Common myeloid progenitor, CD34-positive (primary cell): ENCODE data around the gene FOXP1.
A peak's percentile ranks its signal among the peaks of the same experiment; 100 is the strongest.

Experiments used
- CTCF ChIA-PET: fragments of 350-600 bp; sonication (Branson Sonifier 250); formaldehyde crosslinking; loops from one replicate; lab custom pipeline; 2021; ENCODE audit warnings: antibody characterized with exemption; lab: Charles Lee
- POLR2A ChIA-PET: fragments of 350-600 bp; sonication (Branson Sonifier 250); formaldehyde crosslinking; loops from one replicate; lab custom pipeline; 2021; ENCODE audit warnings: antibody characterized with exemption; lab: Charles Lee
- DNase-seq, 3 donors: peaks; one replicate each; pipeline versions ENCODE4 v3.0.0 to v3.0.0-alpha.2; 2013
- H3K27ac ChIP-seq, 2 experiments: 1 replicate in 1 of 2; 2 replicates in 1 of 2; pipeline ENCODE4 v1.7.0; 2013; ENCODE audit warnings: inconsistent platforms in 2 of 2, low read length in 2 of 2, mild to moderate bottlenecking in 2 of 2, low read depth in 1 of 2, moderate library complexity in 1 of 2; ENCODE audit not compliant: severe bottlenecking in 2 of 2, insufficient read depth in 1 of 2, poor library complexity in 1 of 2
- H3K27me3 ChIP-seq, 5 experiments: replicated peaks in 2 of 5; 1 replicate in 3 of 5; 2 replicates in 2 of 5; pipeline versions ENCODE4 v1.6.1 to v1.7.0; 2013; ENCODE audit warnings: low read length in 4 of 5, mild to moderate bottlenecking in 2 of 5, moderate library complexity in 2 of 5, inconsistent platforms in 1 of 5; ENCODE audit not compliant: insufficient read depth in 5 of 5, control insufficient read depth in 4 of 5
- H3K36me3 ChIP-seq, 4 experiments: 1 replicate in 2 of 4; 2 replicates in 2 of 4; pipeline versions ENCODE4 v1.6.1 to v1.7.0; 2013; ENCODE audit warnings: low read length in 3 of 4, control low read depth in 1 of 4, mild to moderate bottlenecking in 1 of 4; ENCODE audit not compliant: control insufficient read depth in 4 of 4, insufficient read depth in 4 of 4
- H3K4me1 ChIP-seq, 4 experiments: 1 replicate in 3 of 4; 2 replicates in 1 of 4; pipeline versions ENCODE4 v1.6.1 to v1.7.1; 2013; ENCODE audit warnings: low read length in 3 of 4, mild to moderate bottlenecking in 3 of 4, control low read depth in 1 of 4, inconsistent platforms in 1 of 4, moderate library complexity in 1 of 4; ENCODE audit not compliant: control insufficient read depth in 4 of 4, insufficient read depth in 4 of 4; ENCODE audit errors: control extremely low read depth in 1 of 4
- H3K4me3 ChIP-seq, 7 experiments: 1 replicate in 4 of 7; 2 replicates in 3 of 7; pipeline versions ENCODE4 v1.5.1 to v1.7.0; 2013; ENCODE audit warnings: mild to moderate bottlenecking in 7 of 7, low read length in 6 of 7, moderate library complexity in 6 of 7, inconsistent platforms in 2 of 7, low read depth in 2 of 7, control low read depth in 1 of 7; ENCODE audit not compliant: insufficient read depth in 4 of 7, control insufficient read depth in 1 of 7; ENCODE audit errors: extremely low read depth in 1 of 7
- H3K9me3 ChIP-seq, 5 experiments: 1 replicate in 4 of 5; 2 replicates in 1 of 5; pipeline versions ENCODE4 v1.6.1 to v1.7.1; 2013; ENCODE audit warnings: low read length in 4 of 5, mild to moderate bottlenecking in 2 of 5, inconsistent platforms in 1 of 5, low read depth in 1 of 5, moderate library complexity in 1 of 5; ENCODE audit not compliant: control insufficient read depth in 4 of 5, insufficient read depth in 2 of 5; ENCODE audit errors: control extremely low read depth in 1 of 5
- WGBS: methylation state at CpG from one replicate; pipeline ENCODE4 v1.1.5; 2013; ENCODE audit not compliant: insufficient coverage; 5-methylcytosine and 5-hydroxymethylcytosine counted together

Gene FOXP1

DNA sequence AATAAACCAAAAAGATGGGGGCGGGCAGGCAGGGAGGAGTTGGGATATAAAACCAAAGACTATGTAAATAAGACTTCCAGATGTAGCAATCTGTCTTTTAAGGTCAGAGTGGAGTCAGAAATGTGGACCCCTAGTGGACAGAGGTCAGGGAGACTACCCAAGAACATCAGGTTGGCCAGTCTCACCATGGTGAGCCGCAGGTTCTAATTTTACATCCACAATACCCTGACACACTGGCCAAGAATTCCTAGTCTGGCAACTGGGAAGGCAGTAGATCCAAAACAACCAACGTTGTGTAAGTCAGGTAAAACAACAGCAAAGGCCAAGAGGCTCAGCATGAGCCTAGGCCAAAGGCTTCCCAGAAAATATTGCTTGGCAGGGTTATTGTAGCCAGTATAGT is 203.4 kb downstream of the FOXP1 start:
- POLR2A ChIA-PET = no interaction called here
- Histone ChIP-seq H3K4me1 (peaks cover 12 to 25% (median 15%) of the 10 kb centered on the region in 4 experiments), H3K9me3 (no peaks in the 10 kb centered on the region), H3K36me3 (no peaks in the 10 kb centered on the region), H3K4me3 (no peak overlapping the region), H3K27ac (no peak overlapping the region), H3K27me3 (no peaks in the 10 kb centered on the region)
- no peak for DNase-seq
- CTCF ChIA-PET = no interaction called here
- 100% methylated on average over 3 of the region's 3 CpGs for WGBS

- Histone ChIP-seq H3K27ac (no peak overlapping the region), H3K27me3 (no peaks in the 10 kb centered on the region), H3K4me1 (peaks cover 0 to 9% (median 3%) of the 10 kb centered on the region in 4 experiments), H3K4me3 (no peak overlapping the region), H3K9me3 (no peaks in the 10 kb centered on the region), H3K36me3 (no peaks in the 10 kb centered on the region)
- no peak for DNase-seq
- ChIA-PET POLR2A (no interaction called here), CTCF (no interaction called here)
- no CpG with 5 or more reads among the region's 1 CpG for WGBS
Measured at GRCh38 chr3:71378509-71378908, 205.0 kb downstream of the FOXP1 start.

- Histone ChIP-seq H3K4me3 (no peak overlapping the region), H3K4me1 (peaks cover 0 to 3% (median 0%) of the 10 kb centered on the region in 4 experiments), H3K27me3 (no peaks in the 10 kb centered on the region), H3K36me3 (no peaks in the 10 kb centered on the region), H3K27ac (no peak overlapping the region), H3K9me3 (no peaks in the 10 kb centered on the region)
- peak in 1 of 3 donors; percentile 39 for DNase-seq
- 100% methylated on average over 1 of the region's 4 CpGs for WGBS
- ChIA-PET CTCF (interaction anchor here (0.8 kb wide), 1 partner anchor 13 kb away, joined by 3 read pairs; no protein-coding TSS in a partner anchor), POLR2A (interaction anchor here (0.6 kb wide), 1 partner anchor 10 kb away, joined by 4 read pairs; no protein-coding TSS in a partner anchor)
Measured at GRCh38 chr3:71376911-71377310, 206.6 kb downstream of the FOXP1 start.

GRCh38 chr3:71376503-71376902 is 207.0 kb downstream of the FOXP1 start:
- no peak for DNase-seq
- Histone ChIP-seq H3K36me3 (no peaks in the 10 kb centered on the region), H3K4me3 (no peak overlapping the region), H3K9me3 (no peaks in the 10 kb centered on the region), H3K27me3 (no peaks in the 10 kb centered on the region), H3K4me1 (peaks cover 0 to 3% (median 0%) of the 10 kb centered on the region in 4 experiments), H3K27ac (no peak overlapping the region)
- 100% methylated on average over 1 of the region's 5 CpGs for WGBS
- ChIA-PET CTCF (interaction anchor here (0.8 to 1.3 kb wide), 2 partner anchors 13 to 370 kb away, joined by 3 read pairs; no protein-coding TSS in a partner anchor), POLR2A (interaction anchor here (0.6 kb wide), 1 partner anchor 10 kb away, joined by 4 read pairs; no protein-coding TSS in a partner anchor)

DNA sequence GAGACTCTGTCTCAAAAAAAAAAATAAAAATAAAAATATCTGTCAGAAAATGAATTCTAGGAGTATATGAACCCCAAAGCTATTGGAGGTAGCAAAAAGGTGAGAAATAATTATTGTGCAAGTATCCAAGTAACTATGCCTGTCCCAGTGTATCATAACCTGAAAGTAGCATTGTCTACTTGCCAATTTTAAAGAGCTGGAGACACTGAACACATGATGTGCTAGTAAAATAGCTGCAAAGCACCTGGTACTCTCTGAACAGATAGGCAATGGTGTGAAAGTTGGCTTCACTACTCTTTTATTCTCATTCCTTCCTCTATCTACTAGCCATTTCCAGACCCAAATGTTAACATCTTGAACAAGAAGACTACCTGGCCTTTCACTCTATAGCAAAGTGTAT is 208.9 kb downstream of the FOXP1 start:
- H3K36me3 ChIP-seq = peaks cover 0 to 3% (median 0%) of the 10 kb centered on the region in 4 experiments
- H3K9me3 ChIP-seq = no peaks in the 10 kb centered on the region
- peaks cover 0 to 3% (median 0%) of the 10 kb centered on the region in 4 experiments for H3K4me1 ChIP-seq
- CTCF ChIA-PET = interaction anchor here (1.0 to 1.8 kb wide), 3 partner anchors 9 to 31 kb away, joined by 3 to 8 read pairs (median 4); no protein-coding TSS in a partner anchor
- no peak overlapping the region for H3K4me3 ChIP-seq
- POLR2A ChIA-PET = no interaction called here
- no peaks in the 10 kb centered on the region for H3K27me3 ChIP-seq
- no peak for DNase-seq
- H3K27ac ChIP-seq = no peak overlapping the region

GRCh38 chr3:71372911-71373637 is 210.5 kb downstream of the FOXP1 start:
- Histone ChIP-seq H3K9me3 (no peaks in the 10 kb centered on the region), H3K27me3 (no peaks in the 10 kb centered on the region), H3K36me3 (peaks cover 0 to 3% (median 0%) of the 10 kb centered on the region in 4 experiments), H3K4me3 (no peak overlapping the region), H3K27ac (no peak overlapping the region), H3K4me1 (peaks cover 0 to 3% (median 0%) of the 10 kb centered on the region in 4 experiments)
- no peak for DNase-seq
- WGBS = 96% methylated on average over 5 of the region's 6 CpGs
- POLR2A ChIA-PET = no interaction called here
- CTCF ChIA-PET = interaction anchor here (1.0 to 1.2 kb wide), 2 partner anchors 13 to 14 kb away, joined by 3 read pairs; no protein-coding TSS in a partner anchor

DNA sequence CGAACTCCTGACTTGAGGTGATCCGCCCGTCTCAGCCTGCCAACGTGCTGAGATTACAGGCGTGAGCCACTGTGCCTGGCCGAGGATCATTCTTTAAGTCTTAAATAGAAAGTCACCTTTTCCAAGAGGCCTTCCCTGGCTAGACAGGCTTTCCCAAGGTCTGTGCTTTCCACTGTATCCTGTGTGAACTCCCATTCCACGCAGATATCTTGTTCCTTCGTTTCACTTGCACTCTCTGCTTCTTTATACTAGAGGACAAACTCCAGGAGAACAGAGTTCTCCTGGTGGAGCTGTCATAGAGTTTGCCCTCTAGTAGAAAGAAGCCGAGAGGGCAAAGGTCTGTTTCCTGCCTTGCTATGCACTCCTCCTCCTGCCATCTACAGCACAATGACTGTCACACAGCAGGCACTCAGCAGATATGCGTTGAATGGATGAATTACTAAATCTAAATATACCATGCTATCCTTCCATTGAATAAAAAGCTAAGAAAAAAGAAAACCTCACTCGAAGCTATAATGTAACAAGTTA is 211.2 kb downstream of the FOXP1 start:
- CTCF ChIA-PET = interaction anchor here (1.0 to 1.2 kb wide), 2 partner anchors 12 to 13 kb away, joined by 3 read pairs; no protein-coding TSS in a partner anchor
- 100% methylated on average over 5 of the region's 11 CpGs for WGBS

More for the DNA sequence above, 211.2 kb downstream of the FOXP1 start:
- H3K27ac ChIP-seq = no peak overlapping the region
- H3K9me3 ChIP-seq = no peaks in the 10 kb centered on the region
- no peaks in the 10 kb centered on the region for H3K27me3 ChIP-seq
- peaks cover 0 to 3% (median 0%) of the 10 kb centered on the region in 4 experiments for H3K36me3 ChIP-seq
- no peak overlapping the region for H3K4me3 ChIP-seq
- POLR2A ChIA-PET = interaction anchor here (0.7 kb wide), 1 partner anchor 46 kb away, joined by 4 read pairs; no protein-coding TSS in a partner anchor
- DNase-seq = no peak
- peaks cover 0 to 3% (median 0%) of the 10 kb centered on the region in 4 experiments for H3K4me1 ChIP-seq
